ENCODE results near the gene MPDU1. TPM values are rescaled to one million over a fixed set of nuclear protein-coding genes. Genes with fewer than 3 reads are reported as not detected.

MPDU1 gene
- total RNA-seq, 1 donor from 2014 or later, result 83.7 TPM

DNA sequence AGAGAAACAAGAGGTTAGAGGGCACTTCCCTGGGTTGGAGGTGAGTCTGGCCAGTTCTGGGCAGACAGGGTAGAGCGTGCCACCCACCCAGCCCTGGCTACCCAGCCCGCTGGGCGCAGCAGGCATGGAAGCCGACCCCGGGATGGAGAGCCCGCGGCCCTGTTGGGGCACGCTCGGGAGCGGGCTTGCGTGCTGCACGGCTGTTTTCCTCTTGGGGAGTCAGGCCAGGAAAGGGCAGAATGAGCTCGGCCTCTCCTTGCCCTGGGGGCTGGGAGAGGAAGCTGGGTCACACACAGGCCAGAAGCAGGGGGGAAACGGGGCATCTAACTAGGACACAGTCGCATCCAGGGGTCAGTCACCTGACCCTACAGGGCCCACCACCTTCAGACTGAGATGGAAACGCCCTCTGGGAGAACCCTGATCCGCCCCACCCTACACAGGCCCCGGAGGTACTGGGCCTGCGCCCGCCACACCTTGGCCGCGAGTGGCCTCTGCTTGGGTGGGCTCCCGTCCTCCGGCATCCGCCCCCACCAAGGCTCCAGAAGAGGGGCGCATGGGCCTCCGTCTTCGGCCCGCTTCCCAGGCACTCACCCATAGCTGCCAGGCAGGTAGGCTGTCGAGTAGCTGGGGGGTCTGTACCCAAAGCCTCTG is 5.0 kb downstream of the MPDU1 start:
- peaks cover 9% of the 10 kb centered on the region for H3K27me3 Mint-ChIP-seq (ENCODE audit: low read depth)
- no peak overlapping the region for H3K27ac Mint-ChIP-seq (ENCODE audit: unreplicated experiment)
- peaks cover 13% of the 10 kb centered on the region for H3K36me3 Mint-ChIP-seq (ENCODE audit: low read depth)

DNA sequence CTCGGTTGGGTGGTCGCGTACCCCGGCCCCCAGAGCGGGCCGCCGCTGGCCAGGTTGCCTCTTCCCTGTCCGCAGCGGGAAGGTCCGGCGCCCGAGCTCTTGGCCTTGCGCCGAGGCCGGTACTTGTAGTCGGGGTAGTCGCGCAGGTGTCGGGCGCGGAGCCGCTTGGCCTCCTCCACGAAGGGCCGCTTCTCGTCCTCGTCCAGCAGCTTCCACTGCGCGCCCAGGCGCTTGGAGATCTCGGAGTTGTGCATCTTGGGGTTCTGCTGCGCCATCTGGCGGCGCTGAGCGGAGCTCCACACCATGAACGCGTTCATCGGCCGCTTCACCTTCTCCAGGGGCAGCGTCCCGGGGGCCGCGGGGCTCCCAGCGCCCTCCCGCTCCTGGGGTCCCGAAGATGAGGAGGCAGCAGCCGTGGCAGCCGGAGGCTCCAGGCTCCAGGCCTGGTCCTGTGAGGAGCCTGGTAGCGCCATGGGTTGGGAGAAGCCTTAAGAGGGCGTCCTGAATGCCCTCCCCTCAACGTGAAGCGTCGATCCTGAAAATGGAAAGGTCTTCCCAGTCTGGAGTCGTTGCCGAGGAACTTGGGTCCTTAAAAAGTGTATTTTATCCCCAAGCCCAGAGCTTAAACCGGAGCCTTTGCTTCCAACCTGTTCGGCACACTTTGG is 5.7 kb downstream of the MPDU1 start:
- peaks cover 19% of the 10 kb centered on the region for H3K36me3 Mint-ChIP-seq (ENCODE audit: low read depth)
- H3K4me1 Mint-ChIP-seq, result peaks cover 13% of the 10 kb centered on the region
- peaks cover 6% of the 10 kb centered on the region for H3K27me3 Mint-ChIP-seq (ENCODE audit: low read depth)
- no peak overlapping the region for H3K27ac Mint-ChIP-seq (ENCODE audit: unreplicated experiment)
- TF ChIP-seq, protein P1, sequence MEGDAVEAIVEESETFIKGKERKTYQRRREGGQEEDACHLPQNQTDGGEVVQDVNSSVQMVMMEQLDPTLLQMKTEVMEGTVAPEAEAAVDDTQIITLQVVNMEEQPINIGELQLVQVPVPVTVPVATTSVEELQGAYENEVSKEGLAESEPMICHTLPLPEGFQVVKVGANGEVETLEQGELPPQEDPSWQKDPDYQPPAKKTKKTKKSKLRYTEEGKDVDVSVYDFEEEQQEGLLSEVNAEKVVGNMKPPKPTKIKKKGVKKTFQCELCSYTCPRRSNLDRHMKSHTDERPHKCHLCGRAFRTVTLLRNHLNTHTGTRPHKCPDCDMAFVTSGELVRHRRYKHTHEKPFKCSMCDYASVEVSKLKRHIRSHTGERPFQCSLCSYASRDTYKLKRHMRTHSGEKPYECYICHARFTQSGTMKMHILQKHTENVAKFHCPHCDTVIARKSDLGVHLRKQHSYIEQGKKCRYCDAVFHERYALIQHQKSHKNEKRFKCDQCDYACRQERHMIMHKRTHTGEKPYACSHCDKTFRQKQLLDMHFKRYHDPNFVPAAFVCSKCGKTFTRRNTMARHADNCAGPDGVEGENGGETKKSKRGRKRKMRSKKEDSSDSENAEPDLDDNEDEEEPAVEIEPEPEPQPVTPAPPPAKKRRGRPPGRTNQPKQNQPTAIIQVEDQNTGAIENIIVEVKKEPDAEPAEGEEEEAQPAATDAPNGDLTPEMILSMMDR (conservative IDR thresholded peaks at IDR 0.05), result peak; percentile 81
- peak; percentile 68 for DNase-seq (ENCODE audit: low read depth, low spot score)
- peak overlapping the region; percentile 75 for H3K4me3 Mint-ChIP-seq
- H3K9me3 Mint-ChIP-seq, result no peaks in the 10 kb centered on the region

More for the DNA sequence above, 5.0 kb downstream of the MPDU1 start:
- Mint-ChIP-seq H3K4me3 (no peak overlapping the region), H3K9me3 (no peaks in the 10 kb centered on the region), H3K4me1 (peaks cover 20% of the 10 kb centered on the region)
- DNase-seq (ENCODE audit: low read depth, low spot score), result no peak
- TF ChIP-seq, protein P1 (conservative IDR thresholded peaks at IDR 0.05), result no peak

DNA sequence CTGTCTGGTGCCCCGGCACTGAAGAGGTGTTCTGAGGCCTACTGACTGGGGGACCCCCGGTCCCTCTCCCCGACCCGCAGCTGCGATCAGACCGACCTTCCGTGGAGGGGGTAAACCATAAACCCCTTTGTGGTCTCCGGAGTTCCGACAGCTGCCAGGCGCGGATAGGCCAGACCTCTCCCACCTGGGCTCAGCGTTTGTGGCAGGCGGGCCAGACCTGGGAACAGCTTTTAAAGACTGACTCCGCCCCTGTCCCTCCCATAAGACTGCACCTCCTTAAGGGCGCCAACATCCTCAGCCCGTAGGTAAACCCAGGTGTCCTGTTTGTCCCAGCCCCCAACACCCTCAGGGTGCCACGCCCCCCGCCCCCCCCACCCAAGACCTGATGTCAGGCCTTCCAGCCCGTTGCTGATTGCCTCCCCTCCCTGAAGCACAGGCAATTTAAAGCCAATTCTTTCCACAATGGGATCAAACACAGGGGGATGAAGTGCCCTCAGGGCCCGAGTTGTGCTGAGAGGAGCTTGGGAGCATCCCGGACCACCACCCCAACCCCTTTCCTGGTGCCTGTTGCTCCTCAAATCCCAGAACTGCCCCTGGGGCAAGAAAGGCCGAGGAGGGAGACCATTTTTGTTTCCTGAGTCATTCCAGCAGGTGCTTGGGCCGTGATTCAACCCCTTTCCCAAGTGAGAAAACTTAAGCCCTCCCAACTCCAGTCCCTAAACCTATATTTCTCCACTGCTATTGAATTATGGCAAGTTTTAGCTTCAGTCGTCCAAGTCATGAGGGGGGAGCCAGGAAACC is 6.4 kb downstream of the MPDU1 start, which contains the start of gene SOX15:
Gene SOX15, minus strand, starts transcription at position 204 of the 801 bp plus-strand sequence. CDS start 418 bp downstream, outside the sequence.
- Mint-ChIP-seq H3K27me3 (ENCODE audit: low read depth) (peaks cover 6% of the 10 kb centered on the region), H3K36me3 (ENCODE audit: low read depth) (peaks cover 20% of the 10 kb centered on the region), H3K4me3 (peak within 1 kb of the TSS; percentile 75), H3K27ac (ENCODE audit: unreplicated experiment) (peak within 1 kb of the TSS; percentile 59), H3K9me3 (no peaks in the 10 kb centered on the region), H3K4me1 (peaks cover 6% of the 10 kb centered on the region)
- DNase-seq (ENCODE audit: low read depth, low spot score), result no peak
- TF ChIP-seq, protein P1 (conservative IDR thresholded peaks at IDR 0.05), result no peak

DNA sequence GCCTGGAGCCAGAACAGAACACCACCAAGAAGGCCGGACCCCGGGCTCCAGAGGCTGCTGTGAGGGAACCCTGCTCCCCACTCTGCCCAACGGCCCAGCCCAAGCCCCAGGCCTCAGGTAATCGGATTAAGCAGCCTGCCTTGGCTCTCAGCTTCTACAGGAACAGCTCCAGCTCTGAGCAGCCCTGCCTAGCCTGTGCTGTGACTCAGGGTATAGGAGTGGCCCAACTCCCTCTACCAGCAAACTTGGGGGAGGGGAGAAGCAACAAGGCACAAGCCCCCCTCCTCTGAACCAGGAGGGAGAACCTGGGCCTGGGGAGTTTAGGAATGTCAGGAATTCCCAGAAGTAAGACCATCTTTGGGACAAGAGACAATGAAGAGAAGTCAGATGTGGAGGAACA is 7.1 kb downstream of the MPDU1 start:
- H3K36me3 Mint-ChIP-seq (ENCODE audit: low read depth), result peaks cover 22% of the 10 kb centered on the region
- H3K27ac Mint-ChIP-seq (ENCODE audit: unreplicated experiment), result peak overlapping the region; percentile 59
- H3K9me3 Mint-ChIP-seq, result no peaks in the 10 kb centered on the region
- peaks cover 5% of the 10 kb centered on the region for H3K4me1 Mint-ChIP-seq
- TF ChIP-seq, protein P1 (conservative IDR thresholded peaks at IDR 0.05), result no peak
- H3K27me3 Mint-ChIP-seq (ENCODE audit: low read depth), result peaks cover 6% of the 10 kb centered on the region
- no peak for DNase-seq (ENCODE audit: low read depth, low spot score)
- peak overlapping the region; percentile 68 for H3K4me3 Mint-ChIP-seq

DNA sequence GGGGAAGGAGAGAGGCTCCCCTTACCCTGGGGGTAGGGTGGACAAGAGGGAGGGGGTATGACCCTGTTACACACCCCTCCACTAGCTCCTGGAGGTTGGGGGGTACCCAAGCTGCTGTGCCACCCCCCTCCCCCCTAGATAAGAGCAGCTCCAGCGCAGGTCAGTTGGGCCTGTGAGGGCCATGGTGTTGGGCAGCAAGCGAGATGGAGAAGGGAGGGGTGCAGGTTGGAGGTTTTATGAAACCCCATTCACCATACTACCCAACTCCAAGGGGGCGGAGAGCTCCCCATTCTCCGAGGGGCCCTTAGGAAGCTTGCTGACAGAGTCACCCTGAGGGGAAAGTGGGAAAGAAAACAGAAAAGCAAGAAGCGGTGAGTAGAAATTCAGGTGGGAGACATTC is 7.9 kb downstream of the MPDU1 start:
- TF ChIP-seq, protein P1 (conservative IDR thresholded peaks at IDR 0.05), result no peak
- H3K36me3 Mint-ChIP-seq (ENCODE audit: low read depth), result peaks cover 25% of the 10 kb centered on the region
- no peak for DNase-seq (ENCODE audit: low read depth, low spot score)
- H3K4me3 Mint-ChIP-seq, result peak overlapping the region; percentile 41
- peak overlapping the region; percentile 87 for H3K27ac Mint-ChIP-seq (ENCODE audit: unreplicated experiment)
- peaks cover 5% of the 10 kb centered on the region for H3K4me1 Mint-ChIP-seq
- H3K9me3 Mint-ChIP-seq, result no peaks in the 10 kb centered on the region
- peaks cover 6% of the 10 kb centered on the region for H3K27me3 Mint-ChIP-seq (ENCODE audit: low read depth)

All from neural crest cell (in vitro differentiated cells).